Lower leg skin (tissue), 3 donors: ENCODE results near the gene SERPINA4.

Experiments
- POLR2A ChIP-seq, 2 donors: fragments of 450-650 bp; IDR thresholded peaks; one replicate each; pipeline ENCODE4 v1.6.1; 2016 to 2017; ENCODE audit warnings: antibody characterized with exemption in 2 of 2, mild to moderate bottlenecking in 1 of 2, moderate library complexity in 1 of 2
- TF ChIP-seq, protein P1 (sequence below), 3 donors: fragments of 450-650 bp; IDR thresholded peaks; one replicate each; pipeline ENCODE4 v1.5.1; 2016; ENCODE audit warnings: antibody characterized with exemption in 3 of 3, mild to moderate bottlenecking in 3 of 3, moderate library complexity in 2 of 3

DNA sequence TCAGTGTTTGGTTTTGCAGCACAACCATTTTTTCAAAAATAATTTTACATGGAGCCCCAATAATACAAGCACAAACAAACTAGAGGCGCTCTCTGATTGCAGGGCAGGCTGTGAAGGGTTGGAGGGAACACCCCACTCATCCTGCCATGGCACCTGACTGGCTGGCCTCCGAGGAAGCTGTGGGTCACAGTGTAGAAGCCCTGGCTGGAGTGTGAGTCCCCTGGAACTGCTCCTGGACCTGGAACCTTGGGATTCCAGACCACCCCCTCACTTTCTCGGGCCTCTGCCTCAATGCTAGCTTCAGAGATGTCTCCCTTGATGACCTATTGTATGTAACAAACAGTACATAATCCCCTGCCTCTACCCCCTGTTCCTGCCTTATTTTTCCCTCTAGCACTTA lies 37.1 kb upstream of the SERPINA4 start:
- TF ChIP-seq POLR2A (IDR thresholded peaks at IDR 0.05): no peak
- TF ChIP-seq, protein P1, sequence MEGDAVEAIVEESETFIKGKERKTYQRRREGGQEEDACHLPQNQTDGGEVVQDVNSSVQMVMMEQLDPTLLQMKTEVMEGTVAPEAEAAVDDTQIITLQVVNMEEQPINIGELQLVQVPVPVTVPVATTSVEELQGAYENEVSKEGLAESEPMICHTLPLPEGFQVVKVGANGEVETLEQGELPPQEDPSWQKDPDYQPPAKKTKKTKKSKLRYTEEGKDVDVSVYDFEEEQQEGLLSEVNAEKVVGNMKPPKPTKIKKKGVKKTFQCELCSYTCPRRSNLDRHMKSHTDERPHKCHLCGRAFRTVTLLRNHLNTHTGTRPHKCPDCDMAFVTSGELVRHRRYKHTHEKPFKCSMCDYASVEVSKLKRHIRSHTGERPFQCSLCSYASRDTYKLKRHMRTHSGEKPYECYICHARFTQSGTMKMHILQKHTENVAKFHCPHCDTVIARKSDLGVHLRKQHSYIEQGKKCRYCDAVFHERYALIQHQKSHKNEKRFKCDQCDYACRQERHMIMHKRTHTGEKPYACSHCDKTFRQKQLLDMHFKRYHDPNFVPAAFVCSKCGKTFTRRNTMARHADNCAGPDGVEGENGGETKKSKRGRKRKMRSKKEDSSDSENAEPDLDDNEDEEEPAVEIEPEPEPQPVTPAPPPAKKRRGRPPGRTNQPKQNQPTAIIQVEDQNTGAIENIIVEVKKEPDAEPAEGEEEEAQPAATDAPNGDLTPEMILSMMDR (IDR thresholded peaks at IDR 0.05): no peak
